MM.1S (cell line): ENCODE measurements around the gene OR2AJ1.
A peak's percentile ranks its signal among the peaks of the same experiment; 100 is the strongest.

Experiments
- DNase-seq: peaks from one replicate; pipeline ENCODE4 v3.0.0-alpha.2; 2015
- H2AFZ ChIP-seq: fragments of 300-600 bp; sonication (generic); 2 replicates; pipeline ENCODE4 v1.6.0; 2016; ENCODE audit warnings: antibody characterized with exemption, low read length
- H3F3A ChIP-seq: fragments of 300-600 bp; sonication (generic); 2 replicates; pipeline ENCODE4 v1.6.1; 2016; ENCODE audit warnings: mild to moderate bottlenecking, antibody characterized with exemption, low read length, moderate library complexity, mixed read lengths; ENCODE audit not compliant: insufficient read depth
- H3K27ac ChIP-seq: fragments of 300-600 bp; sonication (generic); 2 replicates; pipeline ENCODE4 v1.5.1; 2016; ENCODE audit warnings: mild to moderate bottlenecking, low read length
- H3K27me3 ChIP-seq: fragments of 300-600 bp; sonication (generic); replicated peaks from 2 replicates; pipeline ENCODE4 v1.6.0; 2016; ENCODE audit warnings: low read length; ENCODE audit not compliant: insufficient read depth
- H3K36me3 ChIP-seq: fragments of 300-600 bp; sonication (generic); replicated peaks from 2 replicates; pipeline ENCODE4 v1.6.1; 2016; ENCODE audit warnings: mild to moderate bottlenecking, low read length, mixed read lengths; ENCODE audit not compliant: insufficient read depth
- H3K4me1 ChIP-seq: fragments of 300-600 bp; sonication (generic); 2 replicates; pipeline ENCODE4 v1.6.1; 2016; ENCODE audit warnings: low read length, mixed read lengths
- H3K4me2 ChIP-seq: fragments of 300-600 bp; sonication (generic); 2 replicates; pipeline ENCODE4 v1.6.0; 2016; ENCODE audit warnings: low read depth, low read length
- H3K4me3 ChIP-seq: fragments of 300-600 bp; sonication (generic); 2 replicates; pipeline ENCODE4 v1.5.1; 2016; ENCODE audit warnings: low read length, mixed read lengths
- H3K79me2 ChIP-seq: fragments of 300-600 bp; sonication (generic); 2 replicates; pipeline ENCODE4 v1.6.1; 2016; ENCODE audit warnings: mixed run types, low read length, mixed read lengths
- H3K9ac ChIP-seq: fragments of 300-600 bp; sonication (generic); 2 replicates; pipeline ENCODE4 v1.6.1; 2016; ENCODE audit warnings: low read length, mixed read lengths
- H3K9me2 ChIP-seq: fragments of 300-600 bp; sonication (generic); replicated peaks from 2 replicates; pipeline ENCODE4 v1.6.1; 2016; ENCODE audit warnings: mild to moderate bottlenecking, low read length, mixed read lengths; ENCODE audit not compliant: insufficient read depth
- H3K9me3 ChIP-seq: fragments of 300-600 bp; sonication (generic); replicated peaks from 2 replicates; pipeline ENCODE4 v1.6.1; 2016; ENCODE audit warnings: mild to moderate bottlenecking, low read length, mixed read lengths; ENCODE audit not compliant: insufficient read depth
- H4K20me1 ChIP-seq: fragments of 300-600 bp; sonication (generic); 2 replicates; pipeline ENCODE4 v1.6.1; 2016; ENCODE audit warnings: mild to moderate bottlenecking, low read length, moderate library complexity, mixed read lengths; ENCODE audit not compliant: insufficient read depth
- EZH2 ChIP-seq: fragments of 300-600 bp; sonication (generic); optimal IDR thresholded peaks from 2 replicates; pipeline ENCODE3; 2017; ENCODE audit warnings: low read depth, mild to moderate bottlenecking, antibody characterized with exemption, low read length, mixed read lengths
- EZH2phosphoT487 ChIP-seq: fragments of 300-600 bp; sonication (generic); IDR thresholded peaks from 2 replicates; pipeline ENCODE4 v1.6.1; 2018; ENCODE audit warnings: antibody characterized with exemption, low read length
- TF ChIP-seq, protein P1 (sequence below): fragments of 300-600 bp; sonication (generic); IDR thresholded peaks from 2 replicates; pipeline ENCODE4 v1.5.1; 2016; ENCODE audit warnings: antibody characterized with exemption, low read length, mixed read lengths

The OR2AJ1 gene

DNA sequence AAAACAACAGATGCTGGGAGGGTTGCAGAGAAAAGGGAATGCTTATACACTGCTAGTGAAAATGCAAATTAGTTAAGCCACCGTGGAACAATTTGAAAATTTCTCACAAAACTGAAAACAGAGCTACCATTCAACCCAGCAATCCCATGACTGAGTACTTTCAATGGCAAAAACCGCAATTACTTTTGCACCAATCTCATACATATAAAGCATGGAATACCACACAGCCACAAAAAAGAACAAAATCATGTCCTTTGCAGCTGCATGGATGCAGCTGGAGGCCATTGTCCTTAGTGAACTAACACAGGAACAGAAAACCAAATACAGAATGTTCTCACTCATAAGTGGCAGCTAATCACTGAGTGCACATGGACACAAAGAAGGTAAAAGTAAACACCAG, 10.9 kb upstream of the OR2AJ1 start:
- Histone ChIP-seq H3K4me2 (no peak overlapping the region), H3K9ac (no peak overlapping the region), H2AFZ (no peak overlapping the region), H3K79me2 (no peaks in the 10 kb centered on the region), H3F3A (no peaks in the 10 kb centered on the region), H3K4me3 (no peak overlapping the region), H3K27me3 (no peaks in the 10 kb centered on the region), H3K4me1 (no peaks in the 10 kb centered on the region), H3K9me2 (no peaks in the 10 kb centered on the region), H4K20me1 (no peaks in the 10 kb centered on the region), H3K9me3 (no peaks in the 10 kb centered on the region), H3K36me3 (no peaks in the 10 kb centered on the region), H3K27ac (no peak overlapping the region)
- DNase-seq: peak; percentile 45
- TF ChIP-seq, protein P1, sequence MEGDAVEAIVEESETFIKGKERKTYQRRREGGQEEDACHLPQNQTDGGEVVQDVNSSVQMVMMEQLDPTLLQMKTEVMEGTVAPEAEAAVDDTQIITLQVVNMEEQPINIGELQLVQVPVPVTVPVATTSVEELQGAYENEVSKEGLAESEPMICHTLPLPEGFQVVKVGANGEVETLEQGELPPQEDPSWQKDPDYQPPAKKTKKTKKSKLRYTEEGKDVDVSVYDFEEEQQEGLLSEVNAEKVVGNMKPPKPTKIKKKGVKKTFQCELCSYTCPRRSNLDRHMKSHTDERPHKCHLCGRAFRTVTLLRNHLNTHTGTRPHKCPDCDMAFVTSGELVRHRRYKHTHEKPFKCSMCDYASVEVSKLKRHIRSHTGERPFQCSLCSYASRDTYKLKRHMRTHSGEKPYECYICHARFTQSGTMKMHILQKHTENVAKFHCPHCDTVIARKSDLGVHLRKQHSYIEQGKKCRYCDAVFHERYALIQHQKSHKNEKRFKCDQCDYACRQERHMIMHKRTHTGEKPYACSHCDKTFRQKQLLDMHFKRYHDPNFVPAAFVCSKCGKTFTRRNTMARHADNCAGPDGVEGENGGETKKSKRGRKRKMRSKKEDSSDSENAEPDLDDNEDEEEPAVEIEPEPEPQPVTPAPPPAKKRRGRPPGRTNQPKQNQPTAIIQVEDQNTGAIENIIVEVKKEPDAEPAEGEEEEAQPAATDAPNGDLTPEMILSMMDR: no peak
- no peak for TF ChIP-seq EZH2phosphoT487
- TF ChIP-seq EZH2: no peak

DNA sequence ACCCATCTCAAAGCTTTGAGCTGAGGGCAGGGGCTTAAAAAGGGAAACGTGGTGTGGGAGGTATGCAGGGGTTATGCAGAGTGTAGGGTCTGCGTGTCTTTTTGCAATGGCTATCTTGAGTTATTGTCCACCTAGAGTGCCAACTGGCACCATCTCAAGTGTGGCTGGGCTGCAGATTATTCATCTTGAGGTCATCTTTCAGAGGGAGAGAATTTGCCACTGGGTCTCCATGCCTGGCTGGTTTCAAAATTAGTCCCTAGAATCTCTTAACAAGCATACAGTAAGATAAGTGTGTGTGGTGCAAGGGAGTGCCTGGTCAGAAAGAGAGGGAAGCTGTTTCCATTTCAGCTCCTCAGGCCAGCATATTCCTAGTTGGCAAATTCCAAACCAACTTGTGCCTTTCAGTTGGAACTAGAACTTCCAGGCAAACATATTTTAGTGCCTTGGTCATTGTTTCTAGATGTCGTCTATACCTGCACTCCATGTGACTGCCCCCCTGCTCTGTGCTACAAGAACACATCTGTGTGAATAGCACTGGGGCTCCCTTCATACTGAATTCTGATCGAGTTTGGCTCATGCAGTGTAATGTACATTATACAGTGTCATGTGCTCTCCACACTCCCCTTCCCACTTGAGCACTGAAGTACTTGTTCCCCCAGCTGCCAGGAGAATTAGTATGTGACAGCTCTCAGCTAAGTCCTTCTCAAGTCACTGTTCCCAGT, 9.6 kb upstream of the OR2AJ1 start:
- Histone ChIP-seq H3F3A (no peaks in the 10 kb centered on the region), H3K79me2 (no peaks in the 10 kb centered on the region), H3K4me1 (no peaks in the 10 kb centered on the region), H3K27ac (no peak overlapping the region), H3K9ac (no peak overlapping the region), H2AFZ (no peak overlapping the region), H3K36me3 (no peaks in the 10 kb centered on the region), H3K9me2 (no peaks in the 10 kb centered on the region), H3K27me3 (no peaks in the 10 kb centered on the region), H3K4me3 (no peak overlapping the region), H3K9me3 (no peaks in the 10 kb centered on the region), H4K20me1 (no peaks in the 10 kb centered on the region), H3K4me2 (no peak overlapping the region)
- no peak for DNase-seq
- TF ChIP-seq EZH2 (no peak), EZH2phosphoT487 (no peak)
- TF ChIP-seq, protein P1: no peak

DNA sequence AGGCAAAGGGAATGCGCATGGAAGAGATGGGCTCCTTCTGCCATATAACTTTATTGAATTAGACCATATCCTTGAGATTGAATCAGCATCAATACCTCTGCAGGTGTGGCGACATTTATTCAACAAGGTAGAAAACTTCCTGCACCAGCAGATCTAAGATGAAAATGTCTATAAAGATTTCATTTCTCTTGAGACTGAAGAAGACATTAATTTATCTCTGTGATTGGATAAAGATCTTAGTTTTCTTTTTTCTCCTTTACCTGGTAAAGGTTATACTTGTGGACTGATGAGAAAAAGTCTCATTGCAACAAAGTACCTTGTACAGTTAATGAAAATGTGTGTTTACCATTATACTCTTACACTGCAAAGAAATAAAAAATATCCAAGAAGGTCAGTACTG, 4.7 kb upstream of the OR2AJ1 start, which contains the start of gene OR2T8:
Gene OR2T8 (plus strand): TSS at position 301 of the 400 bp plus-strand sequence. CDS start 766 bp downstream, outside the sequence.
- DNase-seq: no peak
- Histone ChIP-seq H3K79me2 (no peaks in the 10 kb centered on the region), H3K27me3 (no peaks in the 10 kb centered on the region), H3K4me1 (no peaks in the 10 kb centered on the region), H3K9me2 (no peaks in the 10 kb centered on the region), H3K4me2 (no peak within 1 kb of the TSS), H4K20me1 (no peaks in the 10 kb centered on the region), H3K4me3 (no peak within 1 kb of the TSS), H2AFZ (no peak within 1 kb of the TSS), H3K36me3 (no peaks in the 10 kb centered on the region), H3K27ac (no peak within 1 kb of the TSS), H3F3A (no peaks in the 10 kb centered on the region), H3K9ac (no peak within 1 kb of the TSS), H3K9me3 (no peaks in the 10 kb centered on the region)
- TF ChIP-seq, protein P1: no peak
- TF ChIP-seq EZH2: no peak
- no peak for TF ChIP-seq EZH2phosphoT487
